H1 (cell line): ENCODE results near the gene RASA4B. TPM values are rescaled to one million over a fixed set of nuclear protein-coding genes. Genes with fewer than 3 reads are reported as not detected.

Experiments
- CHD2 ChIP-seq: IDR thresholded peaks from 2 replicates; pipeline ENCODE4 v1.6.1; 2012; ENCODE audit warnings: low read length, improper control_type of control experiment
- CTBP2 ChIP-seq: IDR thresholded peaks from 2 replicates; pipeline ENCODE4 v1.7.0; 2011; ENCODE audit warnings: borderline replicate concordance, mild to moderate bottlenecking, moderate library complexity, mixed read lengths, low read length; ENCODE audit not compliant: insufficient read depth, insufficient read length
- JUND ChIP-seq: IDR thresholded peaks from 2 replicates; pipeline ENCODE4 v1.6.1; 2011; ENCODE audit warnings: mild to moderate bottlenecking, improper control_type of control experiment, low read length
- NANOG ChIP-seq: IDR thresholded peaks from 2 replicates; pipeline ENCODE4 v1.6.1; 2011; ENCODE audit warnings: low read length, low read depth, mild to moderate bottlenecking, inconsistent platforms; ENCODE audit not compliant: insufficient read depth, poor library complexity, severe bottlenecking
- RFX5 ChIP-seq: IDR thresholded peaks from 2 replicates; pipeline ENCODE4 v1.6.1; 2011; ENCODE audit warnings: low read depth, low read length, improper control_type of control experiment, borderline replicate concordance
- SIRT6 ChIP-seq: IDR thresholded peaks from one replicate; pipeline ENCODE4 v1.7.1; 2012; ENCODE audit warnings: low read length, inconsistent platforms
- SIX5 ChIP-seq: IDR thresholded peaks from 2 replicates; pipeline ENCODE4 v1.6.1; 2011; ENCODE audit warnings: mild to moderate bottlenecking, low read depth, low read length
- polyA plus RNA-seq, 7 experiments: library from polyadenylated mRNA; depleted of rRNA in 3 of 7; stranded (reverse) in 5 of 7; unstranded in 2 of 7; fragments of >200 nt in 5 of 7; fragments of 200-250 nt in 2 of 7; gene quantifications; 1 replicate in 5 of 7; 2 replicates in 1 of 7; 4 replicates in 1 of 7; pipeline versions ENCODE4 v1.2.1 to v1.2.3, GENCODE V29; 2011 to 2013; ENCODE audit warnings: missing spikeins in 2 of 7, mixed read lengths in 2 of 7
- total RNA-seq: library from RNA; stranded (reverse); fragmentation: NEBNext Ultra II Directional; extraction: Animal tissue kit (Norgen Biotek cat#: 25700); gene quantifications from 2 replicates; pipeline ENCODE4 v1.2.1, GENCODE V29; 2021

RASA4B gene
- total and polyA plus RNA-seq, 2 of the 8 experiments (the other 6 are each of a cell fraction or from before 2014, with no cell fraction given), result 3.4 to 6.7 TPM

- no peak for TF ChIP-seq CTBP2
- no peak for TF ChIP-seq SIRT6
- TF ChIP-seq SIX5, result no peak
- TF ChIP-seq NANOG, result no peak
- no peak for TF ChIP-seq JUND
- no peak for TF ChIP-seq CHD2
- TF ChIP-seq RFX5, result no peak
- TF ChIP-seq, all 59 proteins: peak for 0
Measured at GRCh38 chr7:102436118-102436517, 81.5 kb downstream of the RASA4B start (continued).
